GM06990 (cell line): ENCODE data around the gene SDK1.

Experiments
- DNase-seq: peaks from one replicate; pipeline ENCODE4 v3.0.0-alpha.2; 2011; ENCODE audit not compliant: insufficient read length; ENCODE audit errors: extremely low read depth
- H3K27me3 ChIP-seq: replicated peaks from 2 replicates; pipeline ENCODE4 v1.6.0; 2011; ENCODE audit warnings: low read length; ENCODE audit not compliant: control insufficient read depth, insufficient read depth
- H3K36me3 ChIP-seq: 2 replicates; pipeline ENCODE4 v1.5.1; 2011; ENCODE audit warnings: low read length; ENCODE audit not compliant: control insufficient read depth, insufficient read depth
- H3K4me3 ChIP-seq: replicated peaks from 2 replicates; pipeline ENCODE4 v1.5.1; 2011; ENCODE audit warnings: low read depth, mild to moderate bottlenecking, control low read depth, low read length
- CTCF ChIP-seq: IDR thresholded peaks from 2 replicates; pipeline ENCODE4 v1.5.1; 2011; ENCODE audit warnings: low read length, control low read depth, mild to moderate bottlenecking, inconsistent platforms; ENCODE audit not compliant: insufficient read depth, poor library complexity, severe bottlenecking

The SDK1 gene

GRCh38 chr7:4166340-4166739, 865.3 kb downstream of the SDK1 start:
- H3K36me3 ChIP-seq = no peaks in the 10 kb centered on the region
- no peak for TF ChIP-seq CTCF
- no peaks in the 10 kb centered on the region for H3K27me3 ChIP-seq
- no peak overlapping the region for H3K4me3 ChIP-seq
- no peak for DNase-seq

GRCh38 chr7:4166807-4167206, 865.8 kb downstream of the SDK1 start:
- no peaks in the 10 kb centered on the region for H3K36me3 ChIP-seq
- no peak overlapping the region for H3K4me3 ChIP-seq
- DNase-seq = no peak
- no peak for TF ChIP-seq CTCF
- H3K27me3 ChIP-seq = no peaks in the 10 kb centered on the region

- Histone ChIP-seq H3K36me3 (no peaks in the 10 kb centered on the region), H3K4me3 (no peak overlapping the region), H3K27me3 (no peaks in the 10 kb centered on the region)
- DNase-seq = no peak
- TF ChIP-seq CTCF = no peak
Measured at GRCh38 chr7:4167385-4167910, 866.4 kb downstream of the SDK1 start.

GRCh38 chr7:4168041-4168440, 867.0 kb downstream of the SDK1 start:
- H3K36me3 ChIP-seq = no peaks in the 10 kb centered on the region
- DNase-seq = no peak
- H3K27me3 ChIP-seq = no peaks in the 10 kb centered on the region
- H3K4me3 ChIP-seq = no peak overlapping the region
- no peak for TF ChIP-seq CTCF

- H3K4me3 ChIP-seq = no peak overlapping the region
- H3K27me3 ChIP-seq = no peaks in the 10 kb centered on the region
- TF ChIP-seq CTCF = no peak
- no peaks in the 10 kb centered on the region for H3K36me3 ChIP-seq
- DNase-seq = no peak
Measured at GRCh38 chr7:4168541-4168940, 867.5 kb downstream of the SDK1 start.

GRCh38 chr7:4169455-4169854, 868.4 kb downstream of the SDK1 start:
- no peaks in the 10 kb centered on the region for H3K27me3 ChIP-seq
- TF ChIP-seq CTCF = no peak
- H3K4me3 ChIP-seq = no peak overlapping the region
- DNase-seq = no peak
- H3K36me3 ChIP-seq = no peaks in the 10 kb centered on the region
